Measurements from ENCODE around the gene HHAT. TPM values are rescaled to one million over a fixed set of nuclear protein-coding genes. Genes with fewer than 3 reads are reported as not detected.

The HHAT gene
- total and polyA plus RNA-seq, 2 donors (not counting 3 experiments of a cell fraction or from before 2014, with no cell fraction given), result 2.4 to 4.3 TPM

DNA sequence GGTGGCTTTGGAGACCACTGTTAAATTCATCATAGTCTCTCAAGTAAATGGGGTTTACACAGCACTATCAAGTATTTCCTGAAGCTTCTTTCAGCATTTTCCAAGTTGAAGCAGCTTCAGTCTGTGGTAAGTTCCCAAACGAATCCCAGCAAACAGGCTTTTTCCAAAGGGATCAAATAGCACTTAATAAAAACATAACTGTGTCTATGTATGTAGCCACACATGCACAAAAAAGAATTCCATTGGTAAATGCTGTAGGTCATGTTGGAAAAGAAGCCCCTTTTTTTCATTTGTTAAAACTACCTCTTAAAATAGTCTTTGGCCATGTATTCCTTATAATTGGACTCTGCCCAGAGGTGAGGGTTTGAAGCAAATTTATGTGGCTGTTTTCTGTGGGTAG, 69.8 kb downstream of the HHAT start:
- H3K4me3 ChIP-seq (replicated peaks in 1 of 3; ENCODE audit: insufficient read depth in 1 of 3, low read depth in 1 of 3, low read length in 3 of 3), result no peak overlapping the region
- no peaks in the 10 kb centered on the region for H3K79me2 ChIP-seq (ENCODE audit: control insufficient read depth, insufficient read depth, low read length)
- H3K4me2 ChIP-seq (ENCODE audit: insufficient read depth, low read length), result no peak overlapping the region
- no TSS peak for BruUV-seq (replicated peaks)
- FAIRE-seq (no peak), DNase-seq (ENCODE audit: low read depth, low spot score) (no peak)
- TF ChIP-seq, protein P1, sequence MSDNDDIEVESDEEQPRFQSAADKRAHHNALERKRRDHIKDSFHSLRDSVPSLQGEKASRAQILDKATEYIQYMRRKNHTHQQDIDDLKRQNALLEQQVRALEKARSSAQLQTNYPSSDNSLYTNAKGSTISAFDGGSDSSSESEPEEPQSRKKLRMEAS (IDR thresholded peaks at IDR 0.05; ENCODE audit: insufficient read depth, insufficient read length), result no peak
- TF ChIP-seq POLR2A (IDR thresholded peaks at IDR 0.05; ENCODE audit: low read depth, low read length) (no peak), JUN (IDR thresholded peaks at IDR 0.05; ENCODE audit: borderline replicate concordance, insufficient read depth, insufficient read length, low read depth) (no peak), FOS (IDR thresholded peaks at IDR 0.05; ENCODE audit: borderline replicate concordance, insufficient read depth, low read length) (no peak)
- dilution Hi-C loops (cut with MboI; ENCODE audit: extremely low pct_ligation_motif_present, low sequenced_read_pairs) (no loop called here), intact Hi-C loops (cut with micrococcal nuclease) (no loop called here)
- no peaks in the 10 kb centered on the region for H4K20me1 ChIP-seq (replicated peaks; ENCODE audit: control insufficient read depth, extremely low read depth, insufficient read depth, low read length)
- H3K27ac ChIP-seq (ENCODE audit: insufficient read depth, low read depth, low read length), result no peak overlapping the region
- no peak overlapping the region for H3K9ac ChIP-seq (replicated peaks; ENCODE audit: extremely low read depth, insufficient read depth, low read length)
- POLR2A ChIA-PET, result no interaction called here
- no peaks in the 10 kb centered on the region for H3K4me1 ChIP-seq (ENCODE audit: control insufficient read depth, extremely low read depth, insufficient read depth, low read length)
- H3K9me3 ChIP-seq (replicated peaks; ENCODE audit: control insufficient read depth, insufficient read depth, low read length), result no peaks in the 10 kb centered on the region
- no peaks in the 10 kb centered on the region for H3K9me1 ChIP-seq (replicated peaks; ENCODE audit: control insufficient read depth, extremely low read depth, insufficient read depth, low read length)
- H2AFZ ChIP-seq (ENCODE audit: low read depth, low read length), result no peak overlapping the region
- CTCF ChIA-PET, result interaction anchor here (1.4 to 2.8 kb wide), 2 partner anchors 9 to 255 kb away, joined by 4 to 32 read pairs; no protein-coding TSS in a partner anchor
- no peaks in the 10 kb centered on the region for H3K36me3 ChIP-seq (ENCODE audit: control insufficient read depth in 2 of 2, extremely low read depth in 1 of 2, insufficient read depth in 2 of 2, low read length in 2 of 2)
- H3K27me3 ChIP-seq (ENCODE audit: control insufficient read depth in 2 of 2, insufficient read depth in 2 of 2, low read length in 2 of 2), result peaks cover 0 to 4% of the 10 kb centered on the region in 2 experiments

DNA sequence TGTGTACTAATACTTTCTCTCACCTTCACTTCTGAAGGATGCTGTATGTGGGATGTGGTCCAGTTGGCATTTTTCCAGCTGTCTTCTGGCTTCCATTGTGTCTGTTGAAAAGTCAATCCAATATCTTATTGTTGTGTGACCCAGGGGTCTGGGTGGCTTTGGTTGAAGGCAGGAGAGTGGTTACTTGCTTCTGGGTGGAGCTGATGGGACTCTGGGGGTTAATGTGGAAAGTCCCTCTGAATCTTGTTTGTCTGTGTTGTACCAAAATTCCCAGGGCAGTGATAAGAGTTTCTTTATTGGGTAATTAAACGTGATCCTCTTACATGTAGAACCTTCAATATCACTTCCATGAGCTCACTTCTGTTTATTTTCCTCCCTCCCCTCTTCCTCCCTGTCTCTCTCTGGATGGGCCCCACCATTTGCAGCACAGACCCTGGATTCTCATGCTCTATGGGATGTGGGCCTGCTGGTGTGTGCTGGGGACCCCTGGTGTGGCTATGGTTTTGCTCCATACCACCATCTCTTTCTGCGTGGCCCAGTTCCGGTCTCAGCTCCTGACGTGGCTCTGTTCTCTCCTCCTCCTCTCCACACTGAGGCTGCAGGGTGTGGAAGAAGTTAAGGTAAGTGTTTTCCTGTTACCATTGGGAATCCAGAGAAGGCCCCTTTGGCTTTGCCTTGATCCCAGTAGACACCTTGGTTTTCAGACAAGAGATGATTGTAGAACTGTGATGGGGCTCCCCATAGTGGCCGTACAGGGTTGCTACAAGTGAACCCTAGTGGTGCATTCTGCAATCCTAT, 71.5 kb downstream of the HHAT start:
- Histone ChIP-seq H3K4me2 (ENCODE audit: insufficient read depth, low read length) (no peak overlapping the region), H3K79me2 (ENCODE audit: control insufficient read depth, insufficient read depth, low read length) (no peaks in the 10 kb centered on the region), H3K4me1 (ENCODE audit: control insufficient read depth, extremely low read depth, insufficient read depth, low read length) (no peaks in the 10 kb centered on the region), H3K4me3 (replicated peaks in 1 of 3; ENCODE audit: insufficient read depth in 1 of 3, low read depth in 1 of 3, low read length in 3 of 3) (no peak overlapping the region), H3K27me3 (ENCODE audit: control insufficient read depth in 2 of 2, insufficient read depth in 2 of 2, low read length in 2 of 2) (peaks cover 1 to 4% of the 10 kb centered on the region in 2 experiments), H3K36me3 (ENCODE audit: control insufficient read depth in 2 of 2, extremely low read depth in 1 of 2, insufficient read depth in 2 of 2, low read length in 2 of 2) (no peaks in the 10 kb centered on the region), H3K9me1 (replicated peaks; ENCODE audit: control insufficient read depth, extremely low read depth, insufficient read depth, low read length) (no peaks in the 10 kb centered on the region), H3K9ac (replicated peaks; ENCODE audit: extremely low read depth, insufficient read depth, low read length) (no peak overlapping the region), H3K9me3 (replicated peaks; ENCODE audit: control insufficient read depth, insufficient read depth, low read length) (no peaks in the 10 kb centered on the region), H2AFZ (ENCODE audit: low read depth, low read length) (no peak overlapping the region), H4K20me1 (replicated peaks; ENCODE audit: control insufficient read depth, extremely low read depth, insufficient read depth, low read length) (no peaks in the 10 kb centered on the region), H3K27ac (ENCODE audit: insufficient read depth, low read depth, low read length) (no peak overlapping the region)
- no peak for TF ChIP-seq FOS (IDR thresholded peaks at IDR 0.05; ENCODE audit: borderline replicate concordance, insufficient read depth, low read length)
- TF ChIP-seq, protein P2, sequence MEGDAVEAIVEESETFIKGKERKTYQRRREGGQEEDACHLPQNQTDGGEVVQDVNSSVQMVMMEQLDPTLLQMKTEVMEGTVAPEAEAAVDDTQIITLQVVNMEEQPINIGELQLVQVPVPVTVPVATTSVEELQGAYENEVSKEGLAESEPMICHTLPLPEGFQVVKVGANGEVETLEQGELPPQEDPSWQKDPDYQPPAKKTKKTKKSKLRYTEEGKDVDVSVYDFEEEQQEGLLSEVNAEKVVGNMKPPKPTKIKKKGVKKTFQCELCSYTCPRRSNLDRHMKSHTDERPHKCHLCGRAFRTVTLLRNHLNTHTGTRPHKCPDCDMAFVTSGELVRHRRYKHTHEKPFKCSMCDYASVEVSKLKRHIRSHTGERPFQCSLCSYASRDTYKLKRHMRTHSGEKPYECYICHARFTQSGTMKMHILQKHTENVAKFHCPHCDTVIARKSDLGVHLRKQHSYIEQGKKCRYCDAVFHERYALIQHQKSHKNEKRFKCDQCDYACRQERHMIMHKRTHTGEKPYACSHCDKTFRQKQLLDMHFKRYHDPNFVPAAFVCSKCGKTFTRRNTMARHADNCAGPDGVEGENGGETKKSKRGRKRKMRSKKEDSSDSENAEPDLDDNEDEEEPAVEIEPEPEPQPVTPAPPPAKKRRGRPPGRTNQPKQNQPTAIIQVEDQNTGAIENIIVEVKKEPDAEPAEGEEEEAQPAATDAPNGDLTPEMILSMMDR (IDR thresholded peaks at IDR 0.05; ENCODE audit: extremely low read depth in 1 of 2, insufficient read depth in 1 of 2, low read depth in 1 of 2, low read length in 2 of 2), result peak; percentile 81 to 89
- dilution Hi-C loops (cut with MboI; ENCODE audit: extremely low pct_ligation_motif_present, low sequenced_read_pairs), result no loop called here
- FAIRE-seq (peak; percentile 85), DNase-seq (ENCODE audit: low read depth, low spot score) (peak; percentile 48)
- CTCF ChIA-PET, result interaction anchor here (0.6 to 4.1 kb wide), 17 partner anchors 10 to 540 kb away, joined by 3 to 32 read pairs (median 5); no protein-coding TSS in a partner anchor
- intact Hi-C loops (cut with micrococcal nuclease), result loop anchor here (1.0 to 2.0 kb wide), 5 partner anchors 26 to 257 kb away; partner anchors contain the start of gene HHAT
- POLR2A ChIA-PET, result no interaction called here
- no TSS peak for BruUV-seq (replicated peaks)
